GM18526 (cell line): ENCODE results near the gene PXT1.

Experiments used
- POLR2A ChIP-seq: IDR thresholded peaks from 3 replicates; pipeline ENCODE4 v1.6.1; 2011; ENCODE audit not compliant: insufficient read length; ENCODE audit errors: extremely low read depth

PXT1 gene

GRCh38 chr6:36418558-36418957 is 24.1 kb downstream of the PXT1 start:
- no peak for TF ChIP-seq POLR2A

- TF ChIP-seq POLR2A = no peak
Measured at GRCh38 chr6:36414481-36414880, 28.2 kb downstream of the PXT1 start.

- no peak for TF ChIP-seq POLR2A
Measured at GRCh38 chr6:36413489-36414480, 28.9 kb downstream of the PXT1 start.

GRCh38 chr6:36404164-36404563 is 38.5 kb downstream of the PXT1 start:
- TF ChIP-seq POLR2A = no peak

GRCh38 chr6:36402481-36402880 is 40.2 kb downstream of the PXT1 start:
- TF ChIP-seq POLR2A = no peak

- no peak for TF ChIP-seq POLR2A
Measured at GRCh38 chr6:36399970-36400369, 42.7 kb downstream of the PXT1 start.

GRCh38 chr6:36392621-36393020 is 50.0 kb downstream of the PXT1 start:
- no peak for TF ChIP-seq POLR2A

GRCh38 chr6:36389353-36389752 is 53.3 kb downstream of the PXT1 start:
- no peak for TF ChIP-seq POLR2A

- no peak for TF ChIP-seq POLR2A
Measured at GRCh38 chr6:36387440-36388303, 55.0 kb downstream of the PXT1 start, which contains the start of gene ETV7. Gene ETV7, minus strand, starts transcription at chr6:36387669. Its CDS starts 128 bp downstream, at chr6:36387541.

- TF ChIP-seq POLR2A = no peak
Measured at GRCh38 chr6:36386495-36387439, 55.9 kb downstream of the PXT1 start.

GRCh38 chr6:36384095-36384494 is 58.6 kb downstream of the PXT1 start:
- TF ChIP-seq POLR2A = no peak

- TF ChIP-seq POLR2A = no peak
Measured at GRCh38 chr6:36383606-36384005, 59.0 kb downstream of the PXT1 start.

GRCh38 chr6:36382976-36383375 is 59.7 kb downstream of the PXT1 start:
- no peak for TF ChIP-seq POLR2A

GRCh38 chr6:36381502-36382389 is 60.9 kb downstream of the PXT1 start:
- TF ChIP-seq POLR2A = no peak
